Mesothelial cell of epicardium (in vitro differentiated cells): ENCODE data around the gene PEX3. TPM values are rescaled to one million over a fixed set of nuclear protein-coding genes. Genes with fewer than 3 reads are reported as not detected.

ENCODE experiments used
- DNase-seq, 2 experiments: peaks; one replicate each; pipeline ENCODE4 v3.0.0; 2021; ENCODE audit warnings: low spot score in 2 of 2; ENCODE audit not compliant: unreplicated experiment in 2 of 2
- H3K27ac Mint-ChIP-seq: 2 replicates; pipeline ENCODE4 v1.8.0; 2021; ENCODE audit warnings: mixed read lengths
- H3K27me3 Mint-ChIP-seq: 2 replicates; pipeline ENCODE4 v1.8.0; 2021; ENCODE audit warnings: low read depth, mixed read lengths
- H3K36me3 Mint-ChIP-seq: 2 replicates; pipeline ENCODE4 v1.8.0; 2021; ENCODE audit warnings: mixed read lengths
- H3K4me1 Mint-ChIP-seq: 2 replicates; pipeline ENCODE4 v1.8.0; 2021; ENCODE audit warnings: mixed read lengths
- H3K4me3 Mint-ChIP-seq: 2 replicates; pipeline ENCODE4 v1.8.0; 2021; ENCODE audit warnings: mild to moderate bottlenecking, moderate library complexity, mixed read lengths
- H3K9me3 Mint-ChIP-seq: 2 replicates; pipeline ENCODE4 v1.8.0; 2021; ENCODE audit warnings: mixed read lengths
- total RNA-seq: library from RNA; stranded (reverse); gene quantifications from 3 replicates; pipeline ENCODE4 v1.2.1, GENCODE V29; 2021
- TF ChIP-seq, protein P1 (sequence below): fragments of 200-600 bp; sonication (generic); IDR thresholded peaks from one replicate; pipeline ENCODE4 v1.5.0; 2021; ENCODE audit warnings: antibody characterized with exemption; ENCODE audit not compliant: unreplicated experiment

PEX3 gene
- total RNA-seq, 1 donor from 2014 or later = 20.8 TPM

DNA sequence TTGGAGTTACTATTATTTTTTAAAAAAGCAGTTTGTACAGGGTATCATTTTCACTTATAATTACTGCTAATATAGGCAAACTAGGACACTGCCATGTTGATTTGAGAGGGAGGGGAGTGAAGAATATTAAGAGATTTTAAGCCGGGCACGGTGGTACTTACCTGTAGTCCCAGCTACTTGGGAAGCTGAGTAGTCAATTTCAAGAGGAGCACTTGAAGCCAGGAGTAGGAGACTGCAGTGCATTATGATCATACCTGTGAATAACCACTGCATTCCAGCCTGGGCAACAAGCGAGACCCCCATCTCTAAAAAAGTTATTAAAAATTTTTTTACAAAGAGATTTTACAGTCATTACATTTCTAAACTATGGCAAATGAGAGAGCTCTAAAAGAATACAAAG lies 35.8 kb upstream of the PEX3 start:
- no peak for DNase-seq
- Mint-ChIP-seq H3K9me3 (peaks cover 2% of the 10 kb centered on the region), H3K27me3 (no peaks in the 10 kb centered on the region), H3K4me1 (peaks cover 5% of the 10 kb centered on the region), H3K36me3 (no peaks in the 10 kb centered on the region), H3K4me3 (no peak overlapping the region), H3K27ac (no peak overlapping the region)
- TF ChIP-seq, protein P1, sequence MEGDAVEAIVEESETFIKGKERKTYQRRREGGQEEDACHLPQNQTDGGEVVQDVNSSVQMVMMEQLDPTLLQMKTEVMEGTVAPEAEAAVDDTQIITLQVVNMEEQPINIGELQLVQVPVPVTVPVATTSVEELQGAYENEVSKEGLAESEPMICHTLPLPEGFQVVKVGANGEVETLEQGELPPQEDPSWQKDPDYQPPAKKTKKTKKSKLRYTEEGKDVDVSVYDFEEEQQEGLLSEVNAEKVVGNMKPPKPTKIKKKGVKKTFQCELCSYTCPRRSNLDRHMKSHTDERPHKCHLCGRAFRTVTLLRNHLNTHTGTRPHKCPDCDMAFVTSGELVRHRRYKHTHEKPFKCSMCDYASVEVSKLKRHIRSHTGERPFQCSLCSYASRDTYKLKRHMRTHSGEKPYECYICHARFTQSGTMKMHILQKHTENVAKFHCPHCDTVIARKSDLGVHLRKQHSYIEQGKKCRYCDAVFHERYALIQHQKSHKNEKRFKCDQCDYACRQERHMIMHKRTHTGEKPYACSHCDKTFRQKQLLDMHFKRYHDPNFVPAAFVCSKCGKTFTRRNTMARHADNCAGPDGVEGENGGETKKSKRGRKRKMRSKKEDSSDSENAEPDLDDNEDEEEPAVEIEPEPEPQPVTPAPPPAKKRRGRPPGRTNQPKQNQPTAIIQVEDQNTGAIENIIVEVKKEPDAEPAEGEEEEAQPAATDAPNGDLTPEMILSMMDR = no peak

DNA sequence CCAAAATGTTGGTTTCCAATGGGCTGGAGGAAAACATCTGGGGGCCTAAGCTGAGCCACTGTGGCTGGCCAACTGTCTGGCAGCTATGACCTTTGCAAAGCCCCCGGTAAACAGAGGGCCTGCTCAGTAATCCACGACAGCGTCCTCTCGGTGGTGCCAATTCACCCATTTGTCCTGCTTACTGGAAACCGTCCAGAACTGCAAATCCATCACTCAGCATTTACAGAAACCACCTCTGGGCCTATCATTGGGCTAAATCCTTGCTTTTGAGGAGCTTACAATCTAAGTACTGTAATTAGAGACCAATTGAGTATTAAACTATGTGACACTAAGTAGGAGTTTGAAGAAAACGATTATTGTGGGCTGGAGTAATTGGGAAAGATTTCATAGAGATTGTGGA lies 31.1 kb upstream of the PEX3 start:
- Mint-ChIP-seq H3K27ac (no peak overlapping the region), H3K9me3 (peaks cover 2% of the 10 kb centered on the region), H3K4me3 (no peak overlapping the region), H3K4me1 (no peaks in the 10 kb centered on the region), H3K27me3 (no peaks in the 10 kb centered on the region), H3K36me3 (no peaks in the 10 kb centered on the region)
- no peak for DNase-seq
- TF ChIP-seq, protein P1 = no peak

DNA sequence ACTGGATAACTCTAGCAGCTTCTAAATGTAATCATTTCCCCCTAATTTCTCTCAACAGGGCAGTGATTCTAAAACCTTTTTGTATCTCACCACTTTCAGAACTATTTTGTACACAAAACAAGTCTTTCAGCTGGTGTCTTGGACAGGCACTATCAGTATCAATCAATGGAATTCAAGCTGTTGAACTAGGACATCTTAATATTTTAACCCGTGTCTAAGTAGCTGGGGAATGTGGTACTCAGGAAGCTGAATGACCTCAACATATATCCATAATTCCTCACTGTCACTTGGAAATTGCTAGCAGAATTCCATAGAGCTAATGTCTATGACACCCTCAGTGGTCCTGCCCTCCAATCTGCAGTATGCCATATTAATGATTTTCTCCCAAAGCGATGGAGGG lies 24.6 kb upstream of the PEX3 start:
- no peaks in the 10 kb centered on the region for H3K27me3 Mint-ChIP-seq
- peaks cover 12% of the 10 kb centered on the region for H3K4me1 Mint-ChIP-seq
- no peaks in the 10 kb centered on the region for H3K9me3 Mint-ChIP-seq
- TF ChIP-seq, protein P1 = no peak
- no peaks in the 10 kb centered on the region for H3K36me3 Mint-ChIP-seq
- H3K27ac Mint-ChIP-seq = no peak overlapping the region
- no peak for DNase-seq
- H3K4me3 Mint-ChIP-seq = no peak overlapping the region

GRCh38 chr6:143427109-143427817 lies 23.3 kb upstream of the PEX3 start:
- Mint-ChIP-seq H3K27ac (peak overlapping the region; percentile 87), H3K9me3 (no peaks in the 10 kb centered on the region), H3K4me1 (peaks cover 12% of the 10 kb centered on the region), H3K27me3 (no peaks in the 10 kb centered on the region), H3K36me3 (no peaks in the 10 kb centered on the region), H3K4me3 (no peak overlapping the region)
- TF ChIP-seq, protein P1 = peak; percentile 78
- DNase-seq = peak; percentile 68 to 85

DNA sequence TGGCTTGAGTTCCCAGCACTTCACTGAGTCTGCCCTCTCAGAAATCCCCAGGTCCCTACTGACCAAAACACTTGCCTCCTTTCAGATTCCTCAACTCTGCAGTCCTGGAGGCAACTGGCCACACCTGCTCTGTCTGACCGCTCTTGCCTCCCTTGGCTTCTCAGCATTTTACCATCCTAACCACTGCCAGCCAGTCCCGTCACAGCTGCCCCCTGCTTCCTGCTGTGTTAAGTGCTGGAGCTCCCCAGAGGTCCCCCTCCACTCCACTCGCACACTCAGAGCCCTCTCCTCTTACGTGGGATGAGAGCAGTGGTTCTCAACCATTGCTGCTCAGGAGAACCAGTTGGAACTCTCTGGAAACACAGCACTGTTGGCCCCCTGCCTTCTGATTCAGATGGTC lies 20.6 kb upstream of the PEX3 start:
- Mint-ChIP-seq H3K36me3 (no peaks in the 10 kb centered on the region), H3K9me3 (no peaks in the 10 kb centered on the region), H3K27ac (no peak overlapping the region), H3K4me3 (no peak overlapping the region), H3K27me3 (no peaks in the 10 kb centered on the region), H3K4me1 (peaks cover 12% of the 10 kb centered on the region)
- TF ChIP-seq, protein P1 = no peak
- no peak for DNase-seq
